GM19025 (cell line): ENCODE measurements around the gene COL24A1.
"Not testable (repeated sequence)": the region's sequence is repeated elsewhere in the genome, so short reads cannot be mapped to it uniquely, and the experiment has no call there.

Experiments
- ATAC-seq: cut with Tn5 transposase; IDR thresholded peaks from one replicate; pipeline ENCODE4 v1.9.1; 2021; ENCODE audit warnings: mild to moderate bottlenecking, low read depth, moderate library complexity; ENCODE audit not compliant: unreplicated experiment

COL24A1 gene

GRCh38 chr1:86154571-86155050 is 2.0 kb downstream of the COL24A1 start:
- no peak for ATAC-seq

- ATAC-seq: no peak
These were observed 2.7 kb downstream of the COL24A1 start for GRCh38 chr1:86153836-86154235.

GRCh38 chr1:86152887-86153286 is 3.7 kb downstream of the COL24A1 start:
- no peak for ATAC-seq

- no peak for ATAC-seq
These were observed 5.1 kb downstream of the COL24A1 start for GRCh38 chr1:86151427-86151826.

GRCh38 chr1:86150553-86151055 is 6.0 kb downstream of the COL24A1 start:
- no peak for ATAC-seq

- no peak for ATAC-seq
These were observed 7.0 kb downstream of the COL24A1 start for GRCh38 chr1:86149591-86149990.

- no peak for ATAC-seq
These were observed 8.8 kb downstream of the COL24A1 start for GRCh38 chr1:86147755-86148154.

- no peak for ATAC-seq
These were observed 10.0 kb downstream of the COL24A1 start for GRCh38 chr1:86146566-86146965.

GRCh38 chr1:86140281-86140880 is 16.2 kb downstream of the COL24A1 start:
- ATAC-seq: no peak

GRCh38 chr1:86138746-86139145 is 17.8 kb downstream of the COL24A1 start:
- ATAC-seq: no peak

- ATAC-seq: no peak
These were observed 19.1 kb downstream of the COL24A1 start for GRCh38 chr1:86137436-86137835.

GRCh38 chr1:86119214-86119764 is 37.3 kb downstream of the COL24A1 start:
- no peak for ATAC-seq

GRCh38 chr1:86114816-86115400 is 41.7 kb downstream of the COL24A1 start:
- no peak for ATAC-seq

GRCh38 chr1:86114236-86114635 is 42.3 kb downstream of the COL24A1 start:
- no peak for ATAC-seq

GRCh38 chr1:86111590-86111989 is 45.0 kb downstream of the COL24A1 start:
- ATAC-seq: not testable (repeated sequence)

GRCh38 chr1:86110451-86111129 is 46.0 kb downstream of the COL24A1 start:
- no peak for ATAC-seq

- ATAC-seq: no peak
These were observed 51.1 kb downstream of the COL24A1 start for GRCh38 chr1:86105533-86105866.

- ATAC-seq: no peak
These were observed 51.7 kb downstream of the COL24A1 start for GRCh38 chr1:86104606-86105532.

GRCh38 chr1:86101616-86102015 is 55.0 kb downstream of the COL24A1 start:
- ATAC-seq: no peak

- ATAC-seq: no peak
These were observed 56.2 kb downstream of the COL24A1 start for GRCh38 chr1:86100401-86100800.
